KOPT-K1 (cell line): Measurements from ENCODE around the gene QRICH1.
A peak's percentile ranks its signal among the peaks of the same experiment; 100 is the strongest.

Source experiments
- H3K27ac ChIP-seq: fragments of 200-600 bp; sonication (generic); 2 replicates; pipeline ENCODE4 v1.5.1; 2016; ENCODE audit warnings: antibody characterized with exemption, mild to moderate bottlenecking, low read depth, low read length; ENCODE audit not compliant: poor library complexity, severe bottlenecking
- H3K36me3 ChIP-seq: fragments of 200-600 bp; sonication (generic); 2 replicates; pipeline ENCODE4 v1.5.1; 2017; ENCODE audit warnings: antibody characterized with exemption, mild to moderate bottlenecking, low read length, moderate library complexity; ENCODE audit not compliant: insufficient read depth
- H3K9me3 ChIP-seq: fragments of 200-600 bp; sonication (generic); 2 replicates; pipeline ENCODE4 v1.5.1; 2017; ENCODE audit warnings: antibody characterized with exemption, low read length, mild to moderate bottlenecking; ENCODE audit not compliant: insufficient read depth, poor library complexity, severe bottlenecking

QRICH1 gene

GRCh38 chr3:48993834-48994233, 100.0 kb downstream of the QRICH1 start:
- Histone ChIP-seq H3K36me3 (no peaks in the 10 kb centered on the region), H3K9me3 (no peaks in the 10 kb centered on the region), H3K27ac (no peak overlapping the region)

- Histone ChIP-seq H3K9me3 (no peaks in the 10 kb centered on the region), H3K27ac (no peak overlapping the region), H3K36me3 (no peaks in the 10 kb centered on the region)
These were observed 101.9 kb downstream of the QRICH1 start for GRCh38 chr3:48991851-48992545.

GRCh38 chr3:48990636-48991469, 103.0 kb downstream of the QRICH1 start:
- Histone ChIP-seq H3K9me3 (no peaks in the 10 kb centered on the region), H3K36me3 (peaks cover 11% of the 10 kb centered on the region), H3K27ac (no peak overlapping the region)

- Histone ChIP-seq H3K9me3 (no peaks in the 10 kb centered on the region), H3K36me3 (peaks cover 19% of the 10 kb centered on the region), H3K27ac (peak within 1 kb of the TSS; percentile 35)
These were observed 103.9 kb downstream of the QRICH1 start, which contains the start of gene P4HTM for GRCh38 chr3:48989796-48990635. Gene P4HTM (plus strand): TSS chr3:48990241. CDS start chr3:48990257, 16 bp downstream.

GRCh38 chr3:48989126-48989795, 104.6 kb downstream of the QRICH1 start:
- H3K36me3 ChIP-seq: peaks cover 26% of the 10 kb centered on the region
- H3K27ac ChIP-seq: peak overlapping the region; percentile 35
- no peaks in the 10 kb centered on the region for H3K9me3 ChIP-seq

GRCh38 chr3:48985831-48986376, 108.0 kb downstream of the QRICH1 start:
- Histone ChIP-seq H3K27ac (no peak overlapping the region), H3K36me3 (peaks cover 60% of the 10 kb centered on the region), H3K9me3 (no peaks in the 10 kb centered on the region)

- Histone ChIP-seq H3K27ac (no peak overlapping the region), H3K36me3 (peaks cover 72% of the 10 kb centered on the region), H3K9me3 (no peaks in the 10 kb centered on the region)
These were observed 109.2 kb downstream of the QRICH1 start for GRCh38 chr3:48984663-48985062.

- Histone ChIP-seq H3K36me3 (peaks cover 88% of the 10 kb centered on the region), H3K27ac (no peak overlapping the region), H3K9me3 (no peaks in the 10 kb centered on the region)
These were observed 110.8 kb downstream of the QRICH1 start for GRCh38 chr3:48983096-48983495.

GRCh38 chr3:48982686-48983085, 111.2 kb downstream of the QRICH1 start:
- Histone ChIP-seq H3K36me3 (peaks cover 92% of the 10 kb centered on the region), H3K27ac (no peak overlapping the region), H3K9me3 (no peaks in the 10 kb centered on the region)

GRCh38 chr3:48982016-48982415, 111.9 kb downstream of the QRICH1 start:
- no peaks in the 10 kb centered on the region for H3K9me3 ChIP-seq
- H3K36me3 ChIP-seq: peaks cover 99% of the 10 kb centered on the region
- H3K27ac ChIP-seq: no peak overlapping the region

- no peak overlapping the region for H3K27ac ChIP-seq
- H3K9me3 ChIP-seq: no peaks in the 10 kb centered on the region
- H3K36me3 ChIP-seq: peaks cover 100% of the 10 kb centered on the region
These were observed 113.6 kb downstream of the QRICH1 start for GRCh38 chr3:48980295-48980694.
